ENCODE results near the gene RELN. TPM values are rescaled to one million over a fixed set of nuclear protein-coding genes. Genes with fewer than 3 reads are reported as not detected.

Gene RELN
- total RNA-seq, 1 donor from 2014 or later = 7.3 TPM

DNA sequence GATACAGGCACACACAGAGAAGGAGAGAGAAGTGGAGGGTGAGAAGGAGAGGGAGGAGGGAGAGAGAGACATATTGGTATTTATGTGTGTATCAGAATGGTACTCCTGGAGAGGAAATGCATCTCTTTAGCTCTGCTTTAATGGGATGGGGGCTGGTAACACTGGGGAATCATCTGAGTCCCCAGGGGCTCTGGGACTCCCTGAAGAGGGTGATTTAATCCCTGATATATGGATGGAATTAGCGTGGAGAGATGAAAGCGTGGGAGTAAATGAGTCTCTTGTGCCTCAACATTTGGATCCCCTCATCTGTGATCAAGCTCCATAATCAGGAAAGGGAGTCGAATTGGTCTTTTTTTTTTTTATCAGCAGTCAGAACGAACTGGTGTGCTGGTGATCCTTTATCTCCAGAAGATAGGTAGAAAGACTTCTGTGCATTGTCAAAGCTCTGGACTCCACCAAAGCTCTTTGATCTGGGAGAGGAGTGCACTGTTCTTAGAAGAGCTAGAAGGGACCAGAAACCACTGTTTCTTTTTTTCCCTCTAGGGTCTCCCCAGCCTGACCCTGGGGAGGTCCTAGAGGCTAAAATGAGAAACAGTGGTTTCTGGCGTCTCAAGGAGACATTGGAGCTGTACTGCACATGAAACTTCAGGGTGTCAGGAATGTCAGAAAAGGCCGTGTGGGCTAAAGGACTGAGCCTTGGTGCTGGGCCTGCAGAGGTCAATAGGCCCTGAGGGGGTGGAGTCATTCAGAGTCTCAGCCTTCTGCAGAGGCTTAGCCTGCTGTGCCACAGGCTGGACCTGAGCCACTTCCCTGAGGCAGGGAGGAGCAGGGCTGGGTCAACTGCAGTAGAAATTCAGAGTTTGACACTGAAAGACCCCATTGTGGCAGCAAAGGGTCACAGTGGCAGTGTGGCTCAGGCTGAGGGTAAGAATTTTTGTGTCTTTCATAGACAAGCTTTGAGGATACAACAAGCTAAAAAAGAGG is 309.0 kb downstream of the RELN start:
- no peak for DNase-seq (ENCODE audit: low spot score in 2 of 2, unreplicated experiment in 2 of 2)
- TF ChIP-seq, protein P1, sequence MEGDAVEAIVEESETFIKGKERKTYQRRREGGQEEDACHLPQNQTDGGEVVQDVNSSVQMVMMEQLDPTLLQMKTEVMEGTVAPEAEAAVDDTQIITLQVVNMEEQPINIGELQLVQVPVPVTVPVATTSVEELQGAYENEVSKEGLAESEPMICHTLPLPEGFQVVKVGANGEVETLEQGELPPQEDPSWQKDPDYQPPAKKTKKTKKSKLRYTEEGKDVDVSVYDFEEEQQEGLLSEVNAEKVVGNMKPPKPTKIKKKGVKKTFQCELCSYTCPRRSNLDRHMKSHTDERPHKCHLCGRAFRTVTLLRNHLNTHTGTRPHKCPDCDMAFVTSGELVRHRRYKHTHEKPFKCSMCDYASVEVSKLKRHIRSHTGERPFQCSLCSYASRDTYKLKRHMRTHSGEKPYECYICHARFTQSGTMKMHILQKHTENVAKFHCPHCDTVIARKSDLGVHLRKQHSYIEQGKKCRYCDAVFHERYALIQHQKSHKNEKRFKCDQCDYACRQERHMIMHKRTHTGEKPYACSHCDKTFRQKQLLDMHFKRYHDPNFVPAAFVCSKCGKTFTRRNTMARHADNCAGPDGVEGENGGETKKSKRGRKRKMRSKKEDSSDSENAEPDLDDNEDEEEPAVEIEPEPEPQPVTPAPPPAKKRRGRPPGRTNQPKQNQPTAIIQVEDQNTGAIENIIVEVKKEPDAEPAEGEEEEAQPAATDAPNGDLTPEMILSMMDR (IDR thresholded peaks at IDR 0.05; ENCODE audit: unreplicated experiment) = no peak
- Mint-ChIP-seq H3K27ac (no peak overlapping the region), H3K4me1 (peaks cover 26% of the 10 kb centered on the region), H3K9me3 (peaks cover 3% of the 10 kb centered on the region), H3K36me3 (no peaks in the 10 kb centered on the region), H3K27me3 (ENCODE audit: low read depth) (peaks cover 3% of the 10 kb centered on the region), H3K4me3 (no peak overlapping the region)

DNA sequence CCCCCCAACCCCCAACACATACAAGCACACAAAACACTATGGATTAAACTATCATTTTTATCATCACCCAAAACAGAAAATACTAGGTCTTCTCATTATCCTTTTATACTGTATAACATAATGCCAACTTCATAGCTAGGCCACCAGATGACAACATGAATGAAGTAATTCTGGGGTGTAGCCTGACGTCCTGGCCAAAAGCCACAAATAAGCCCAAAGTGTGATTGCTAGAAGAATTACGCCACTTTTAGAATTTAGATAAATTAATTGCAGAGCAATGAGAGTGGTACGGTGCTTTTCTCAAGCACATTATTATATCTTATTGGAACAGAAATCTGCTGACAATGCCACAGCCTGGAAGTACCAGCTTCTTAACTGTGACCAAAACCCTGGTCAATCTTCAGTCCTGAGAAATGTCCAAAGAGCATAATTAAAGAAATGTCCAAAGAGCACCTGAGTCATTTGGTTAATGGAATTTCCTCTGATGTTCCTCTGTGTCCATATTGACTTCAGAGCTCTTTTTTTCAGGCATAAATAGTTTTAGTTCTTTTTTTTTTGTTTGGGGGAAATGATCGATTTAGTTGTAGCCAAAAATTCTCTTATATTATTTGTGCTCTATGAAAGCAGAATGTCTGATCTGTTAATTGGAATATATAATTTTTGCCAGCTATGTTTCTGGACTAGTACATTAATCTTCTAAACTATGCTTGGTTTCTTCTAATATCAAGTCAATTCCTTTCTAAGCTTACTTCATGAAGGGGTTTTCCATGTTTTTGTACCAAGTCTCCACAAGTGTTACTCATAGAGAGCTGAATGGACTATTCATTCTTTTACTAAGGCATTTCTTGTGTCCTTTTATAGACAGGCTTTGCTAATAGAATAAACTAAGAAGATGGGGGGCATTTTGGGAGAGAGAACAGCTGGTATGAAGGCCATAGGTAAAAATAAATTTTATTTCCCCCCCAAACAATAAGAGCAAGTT is 310.0 kb downstream of the RELN start:
- peaks cover 3% of the 10 kb centered on the region for H3K27me3 Mint-ChIP-seq (ENCODE audit: low read depth)
- DNase-seq (ENCODE audit: low spot score in 2 of 2, unreplicated experiment in 2 of 2) = no peak
- H3K36me3 Mint-ChIP-seq = no peaks in the 10 kb centered on the region
- TF ChIP-seq, protein P1 (IDR thresholded peaks at IDR 0.05; ENCODE audit: unreplicated experiment) = no peak
- H3K4me1 Mint-ChIP-seq = peaks cover 28% of the 10 kb centered on the region
- no peak overlapping the region for H3K27ac Mint-ChIP-seq
- no peak overlapping the region for H3K4me3 Mint-ChIP-seq
- peaks cover 3% of the 10 kb centered on the region for H3K9me3 Mint-ChIP-seq

DNA sequence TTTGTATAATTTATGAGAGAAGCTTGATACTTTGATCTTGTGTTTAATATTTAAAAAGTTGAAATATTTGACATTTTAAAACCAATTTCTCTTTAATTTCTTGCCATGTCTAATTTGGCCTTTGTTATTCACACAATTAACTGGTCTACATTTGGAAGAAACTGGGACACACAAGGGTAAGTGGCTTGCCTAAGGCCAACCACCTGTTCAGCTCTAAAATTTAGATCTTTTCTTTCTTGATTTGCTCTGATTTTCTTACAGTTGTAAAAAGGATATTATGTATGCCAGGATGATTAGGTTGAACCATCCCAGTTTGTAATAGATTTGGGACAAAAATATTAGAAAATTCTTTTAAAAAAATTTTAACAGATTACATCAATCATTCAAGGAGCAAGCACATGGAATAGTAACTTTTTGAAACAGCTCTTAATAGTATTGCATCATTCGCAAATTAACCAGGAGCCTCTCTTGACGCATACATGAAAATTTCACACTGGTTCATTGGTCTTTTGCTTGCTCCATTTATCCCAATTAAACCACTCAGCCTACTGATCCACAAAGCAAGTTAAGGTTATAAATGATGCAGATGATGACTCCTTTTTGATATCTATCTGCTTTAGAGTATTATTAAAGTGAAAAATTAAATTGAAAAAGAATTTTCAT is 321.0 kb downstream of the RELN start:
- peaks cover 11% of the 10 kb centered on the region for H3K4me1 Mint-ChIP-seq
- H3K36me3 Mint-ChIP-seq = no peaks in the 10 kb centered on the region
- no peak for DNase-seq (ENCODE audit: low spot score in 2 of 2, unreplicated experiment in 2 of 2)
- H3K4me3 Mint-ChIP-seq = no peak overlapping the region
- H3K27ac Mint-ChIP-seq = no peak overlapping the region
- TF ChIP-seq, protein P1 (IDR thresholded peaks at IDR 0.05; ENCODE audit: unreplicated experiment) = no peak
- no peaks in the 10 kb centered on the region for H3K27me3 Mint-ChIP-seq (ENCODE audit: low read depth)
- H3K9me3 Mint-ChIP-seq = no peaks in the 10 kb centered on the region

DNA sequence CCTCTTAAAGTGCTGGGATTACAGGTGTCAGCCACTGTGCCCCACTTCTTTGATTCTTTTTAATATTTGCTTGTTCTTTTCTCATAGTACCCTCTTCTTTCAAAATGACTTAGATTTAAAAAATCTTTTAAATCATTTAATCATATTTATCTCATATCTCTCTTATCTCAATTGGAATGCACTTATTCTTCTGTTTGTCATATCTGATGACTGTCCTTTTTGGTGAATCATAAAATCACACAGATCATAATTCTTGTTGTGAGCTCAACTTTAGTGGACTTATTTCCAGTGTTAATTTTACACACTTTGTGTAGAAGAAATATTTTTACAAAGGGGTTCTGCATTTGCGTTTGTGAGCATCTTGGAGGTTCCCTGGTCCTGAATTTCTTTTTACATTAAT is 323.1 kb downstream of the RELN start:
- Mint-ChIP-seq H3K27me3 (ENCODE audit: low read depth) (no peaks in the 10 kb centered on the region), H3K4me1 (peaks cover 9% of the 10 kb centered on the region), H3K4me3 (no peak overlapping the region), H3K27ac (no peak overlapping the region), H3K36me3 (no peaks in the 10 kb centered on the region), H3K9me3 (no peaks in the 10 kb centered on the region)
- TF ChIP-seq, protein P1 (IDR thresholded peaks at IDR 0.05; ENCODE audit: unreplicated experiment) = no peak
- no peak for DNase-seq (ENCODE audit: low spot score in 2 of 2, unreplicated experiment in 2 of 2)

DNA sequence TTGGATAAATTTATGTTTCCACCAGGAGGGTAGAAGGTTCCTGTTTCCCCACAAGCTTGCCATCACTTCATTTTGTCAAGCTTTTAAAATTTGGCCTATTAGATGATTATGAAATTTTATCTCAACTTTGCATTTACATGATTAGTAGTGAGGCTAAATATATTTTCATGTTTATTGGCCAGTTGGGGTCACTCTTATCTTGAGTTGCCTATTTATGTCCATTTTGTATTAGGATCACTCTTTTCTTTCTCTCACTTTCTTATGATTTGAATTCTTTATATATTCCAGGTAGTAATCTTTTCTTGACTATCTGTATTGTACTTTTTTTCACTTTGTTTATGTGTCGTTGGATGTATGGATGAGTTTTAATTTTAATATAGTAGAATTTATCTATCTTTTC is 324.9 kb downstream of the RELN start:
- TF ChIP-seq, protein P1 (IDR thresholded peaks at IDR 0.05; ENCODE audit: unreplicated experiment) = no peak
- H3K27me3 Mint-ChIP-seq (ENCODE audit: low read depth) = no peaks in the 10 kb centered on the region
- H3K9me3 Mint-ChIP-seq = no peaks in the 10 kb centered on the region
- no peak overlapping the region for H3K4me3 Mint-ChIP-seq
- no peak for DNase-seq (ENCODE audit: low spot score in 2 of 2, unreplicated experiment in 2 of 2)
- H3K36me3 Mint-ChIP-seq = no peaks in the 10 kb centered on the region
- peaks cover 18% of the 10 kb centered on the region for H3K4me1 Mint-ChIP-seq
- H3K27ac Mint-ChIP-seq = no peak overlapping the region

All from mesothelial cell of epicardium (in vitro differentiated cells).